ENCODE measurements around the gene KCNH4. TPM values are rescaled to one million over a fixed set of nuclear protein-coding genes. Genes with fewer than 3 reads are reported as not detected.
"Not testable (repeated sequence)": the region's sequence is repeated elsewhere in the genome, so short reads cannot be mapped to it uniquely, and the experiment has no call there.

Gene KCNH4
- total RNA-seq, 1 donor from 2014 or later, result under 0.01 TPM

- peak; percentile 61 to 68 for DNase-seq (ENCODE audit: low read depth in 2 of 2)
These were observed 13.3 kb upstream of the KCNH4 start, which contains the start of gene GHDC for GRCh38 chr17:42193969-42194899. Gene GHDC, minus strand, starts transcription at chr17:42194494. Its CDS starts 913 bp downstream, at chr17:42193581.

- no peak for DNase-seq (ENCODE audit: low read depth in 2 of 2)
These were observed 12.4 kb upstream of the KCNH4 start for GRCh38 chr17:42193216-42193968.

GRCh38 chr17:42192189-42193126 lies 11.5 kb upstream of the KCNH4 start:
- no peak for DNase-seq (ENCODE audit: low read depth in 2 of 2)

- no peak for DNase-seq (ENCODE audit: low read depth in 2 of 2)
These were observed 10.3 kb upstream of the KCNH4 start for GRCh38 chr17:42191275-42191608.

DNA sequence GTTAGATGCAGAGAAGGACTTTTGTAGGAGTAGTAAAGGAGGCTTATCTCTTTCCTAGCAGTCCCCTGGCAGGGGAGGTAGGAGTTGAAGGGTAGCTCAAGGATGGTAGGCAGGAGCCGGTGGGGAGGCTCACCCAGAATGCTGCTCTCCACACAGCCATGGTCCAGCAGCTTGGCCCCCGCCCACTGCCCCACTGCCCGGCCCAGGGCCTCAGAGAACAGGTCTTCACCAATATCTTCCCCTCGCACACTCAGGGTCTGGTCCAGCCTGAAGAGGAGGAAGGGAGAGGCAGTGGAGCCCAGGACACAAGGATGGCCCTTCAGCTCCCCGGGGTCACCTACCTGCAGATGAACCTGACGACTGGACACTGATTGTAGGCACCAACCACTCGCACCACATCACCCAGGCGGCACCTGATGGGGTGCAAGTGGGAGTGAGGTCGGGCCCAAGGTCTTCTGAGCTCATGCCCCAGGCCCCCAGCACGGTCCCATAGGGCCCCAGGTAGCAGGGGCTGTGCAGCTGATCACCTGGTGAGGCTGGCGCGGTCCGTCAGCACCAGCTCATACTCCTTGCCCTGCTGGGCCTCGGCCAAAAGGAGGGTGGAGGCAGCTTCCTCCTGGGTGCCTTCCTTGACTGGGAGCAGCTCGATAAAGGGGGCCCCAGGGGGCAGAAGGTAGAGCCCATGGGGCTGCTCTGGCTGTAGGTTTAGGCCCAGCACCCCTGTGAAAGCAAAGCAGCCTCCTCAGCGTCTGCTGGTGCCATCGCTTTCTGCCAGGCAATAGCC lies 9.7 kb upstream of the KCNH4 start:
- no peak for DNase-seq (ENCODE audit: low read depth in 2 of 2)

DNA sequence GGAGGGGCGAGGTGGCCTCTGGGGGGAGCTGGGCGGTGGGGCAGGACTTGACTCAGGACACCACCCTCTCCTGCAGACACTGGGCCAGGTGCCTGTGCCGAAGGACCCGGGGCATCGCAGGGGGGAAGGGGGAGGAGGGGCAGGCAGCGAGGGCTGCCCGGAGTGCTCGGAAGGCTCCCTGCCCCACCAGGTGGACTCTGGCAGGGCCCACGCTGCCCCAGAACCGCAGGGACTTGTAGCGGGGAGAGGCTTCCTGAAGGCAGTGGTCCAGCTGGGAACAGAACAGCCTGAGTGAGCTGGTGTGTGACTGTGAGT lies 8.7 kb upstream of the KCNH4 start:
- DNase-seq (ENCODE audit: low read depth in 2 of 2), result no peak

DNA sequence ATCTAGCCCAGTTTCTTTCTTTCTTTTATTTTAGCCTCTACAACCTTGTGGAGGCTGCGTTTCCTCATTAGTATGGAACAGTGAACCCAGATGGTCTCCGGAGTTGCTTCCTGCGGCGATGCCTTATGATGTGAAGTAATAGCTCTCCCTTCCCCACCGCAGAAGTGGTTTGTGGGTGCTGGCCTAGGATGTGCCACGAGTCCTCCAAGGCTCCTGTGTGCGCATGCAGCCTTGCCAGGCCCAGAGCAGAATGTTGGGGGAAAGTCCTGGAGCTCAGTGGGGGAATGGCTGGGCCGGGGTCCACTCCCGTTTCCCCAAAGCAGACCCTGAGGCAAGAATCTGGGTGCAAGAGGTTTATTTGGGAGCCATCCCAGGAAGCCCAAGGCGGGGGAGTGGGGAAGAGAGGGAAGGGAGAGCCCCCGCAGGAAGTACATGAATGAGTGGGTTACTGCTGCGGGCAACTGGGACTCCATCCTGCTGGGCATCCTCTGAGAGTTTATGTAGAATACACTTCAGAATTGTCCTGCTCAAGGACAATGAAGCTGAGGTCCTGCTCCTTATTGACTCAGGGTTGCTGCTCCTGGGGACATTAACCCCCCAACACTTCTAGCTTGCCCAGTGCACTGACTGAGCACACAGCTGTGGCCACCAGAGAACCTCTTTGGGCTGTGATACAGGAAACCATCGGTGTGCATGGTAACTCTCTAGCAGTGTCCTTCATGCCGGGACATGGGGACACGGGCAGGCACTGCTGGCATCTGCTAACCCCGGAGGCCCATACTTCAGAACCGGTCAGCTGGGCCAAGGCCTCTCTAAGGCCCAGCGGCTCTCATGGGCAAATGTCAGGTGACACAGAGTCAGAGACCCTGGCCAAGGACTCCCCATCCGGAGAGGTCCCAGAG lies 8.1 kb upstream of the KCNH4 start:
- DNase-seq (ENCODE audit: low read depth in 2 of 2), result no peak

GRCh38 chr17:42187833-42188232 lies 6.9 kb upstream of the KCNH4 start:
- DNase-seq (ENCODE audit: low read depth in 2 of 2), result no peak

GRCh38 chr17:42186191-42186590 lies 5.2 kb upstream of the KCNH4 start:
- DNase-seq (ENCODE audit: low read depth in 2 of 2), result not testable (repeated sequence)

DNA sequence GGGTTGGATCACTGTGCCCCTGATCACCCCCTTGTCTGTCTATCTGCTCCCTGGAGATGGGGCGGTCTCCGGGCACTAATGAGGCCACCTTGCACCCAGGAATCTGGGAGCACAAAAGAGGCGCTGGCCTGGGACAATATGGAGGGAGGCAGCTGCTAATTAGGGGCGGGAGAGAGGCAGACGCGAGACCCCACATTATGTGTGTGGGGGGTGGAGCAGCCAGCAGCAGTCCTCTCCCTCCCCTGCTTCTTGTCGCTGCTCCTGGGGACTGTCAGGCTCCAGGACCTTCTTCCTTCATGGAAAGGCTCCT lies 4.6 kb upstream of the KCNH4 start:
- DNase-seq (ENCODE audit: low read depth in 2 of 2), result no peak

GRCh38 chr17:42184713-42185620 lies 4.0 kb upstream of the KCNH4 start, which contains the start of gene HCRT:
Gene HCRT, minus strand, starts transcription at chr17:42185452. Its CDS starts 87 bp downstream, at chr17:42185365.
- no peak for DNase-seq (ENCODE audit: low read depth in 2 of 2)

DNA sequence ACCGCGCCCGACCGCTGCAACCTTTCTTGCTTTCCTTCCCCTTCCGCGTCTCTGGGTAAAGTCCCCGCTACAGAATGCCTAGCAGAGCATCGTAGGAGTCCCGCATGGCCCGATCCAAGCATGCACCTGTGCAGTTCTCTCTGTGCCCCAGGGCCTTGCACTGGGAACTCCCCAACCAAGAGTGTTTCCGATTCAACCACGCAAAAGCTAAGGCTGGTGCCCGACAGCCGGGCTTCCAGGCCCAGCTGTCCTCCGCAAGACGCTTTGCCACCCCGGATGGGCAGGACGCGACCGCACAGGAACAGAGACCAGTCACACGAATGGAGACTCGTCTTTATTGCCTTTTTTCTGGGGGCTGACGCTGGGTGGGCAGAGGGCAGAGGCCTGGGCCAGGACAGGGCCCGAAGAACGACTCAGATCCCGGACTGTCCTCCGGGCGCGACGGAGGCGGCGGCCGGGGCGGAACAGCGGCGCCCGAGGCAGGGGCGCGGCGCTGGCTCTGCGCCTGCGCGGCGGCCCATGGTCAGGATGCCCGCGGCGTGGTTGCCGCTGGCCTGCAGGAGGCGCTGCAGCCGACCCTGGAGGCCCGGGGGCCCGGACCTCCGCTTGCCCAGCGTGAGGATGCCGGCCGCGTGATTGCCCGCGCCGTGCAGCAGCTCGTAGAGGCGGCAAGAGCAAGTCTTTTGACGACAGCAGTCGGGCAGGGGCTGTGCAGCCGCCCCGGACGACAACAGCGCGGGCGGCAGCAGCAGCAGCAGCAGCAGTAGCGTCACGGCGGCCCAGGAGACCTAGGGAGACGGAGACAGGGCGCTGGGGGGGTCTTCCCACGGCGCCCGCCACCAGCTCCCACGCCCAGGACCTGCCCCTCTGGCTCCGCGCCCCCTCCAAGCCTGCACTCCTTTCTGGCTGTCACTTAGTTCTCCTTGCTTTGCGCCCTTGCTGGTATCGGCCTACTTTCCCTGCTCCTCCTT lies 3.1 kb upstream of the KCNH4 start:
- peak; percentile 36 to 72 for DNase-seq (ENCODE audit: low read depth in 2 of 2)

- DNase-seq (ENCODE audit: low read depth in 2 of 2), result peak in 1 of 2 donors; percentile 49
These were observed 2.2 kb upstream of the KCNH4 start for GRCh38 chr17:42182927-42183734.

GRCh38 chr17:42181851-42182207 lies 887 bp upstream of the KCNH4 start:
- DNase-seq (ENCODE audit: low read depth in 2 of 2), result no peak

DNA sequence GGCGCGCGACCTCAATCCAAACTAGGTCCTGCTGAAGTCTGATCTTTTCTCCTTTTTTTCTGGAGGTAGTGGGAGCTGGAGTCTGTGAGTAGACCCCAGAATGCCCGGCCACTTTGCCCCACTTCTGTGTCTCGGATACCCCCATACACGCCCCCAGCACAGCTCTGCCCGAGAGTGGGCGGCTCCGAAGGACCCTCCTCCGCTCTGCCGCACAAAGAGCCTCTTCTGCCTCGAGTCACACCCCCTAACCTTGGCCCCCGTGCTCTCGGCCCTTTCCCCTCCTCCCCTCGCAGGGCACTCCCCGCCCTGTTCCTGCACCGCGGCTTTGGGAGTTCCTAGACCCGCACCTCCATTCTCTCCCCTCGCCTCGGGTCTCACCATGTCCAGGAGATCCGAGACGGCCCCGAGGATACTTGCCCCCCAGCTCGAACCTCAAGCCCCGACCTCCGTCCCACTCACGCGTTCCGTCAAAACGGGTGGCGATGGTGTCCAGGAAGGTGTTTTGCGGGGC lies 476 bp downstream of the KCNH4 start:
- DNase-seq (ENCODE audit: low read depth in 2 of 2), result no peak

- peak in 1 of 2 donors; percentile 52 for DNase-seq (ENCODE audit: low read depth in 2 of 2)
These were observed 981 bp downstream of the KCNH4 start for GRCh38 chr17:42179911-42180410.
